ENCODE measurements around the gene SCGB3A1. TPM values are rescaled to one million over a fixed set of nuclear protein-coding genes. Genes with fewer than 3 reads are reported as not detected.

Gene SCGB3A1
- total and polyA plus RNA-seq, 9 of the 15 experiments (the other 6 are each of a cell fraction or from before 2014, with no cell fraction given): 0.33 TPM; not detected in 8

DNA sequence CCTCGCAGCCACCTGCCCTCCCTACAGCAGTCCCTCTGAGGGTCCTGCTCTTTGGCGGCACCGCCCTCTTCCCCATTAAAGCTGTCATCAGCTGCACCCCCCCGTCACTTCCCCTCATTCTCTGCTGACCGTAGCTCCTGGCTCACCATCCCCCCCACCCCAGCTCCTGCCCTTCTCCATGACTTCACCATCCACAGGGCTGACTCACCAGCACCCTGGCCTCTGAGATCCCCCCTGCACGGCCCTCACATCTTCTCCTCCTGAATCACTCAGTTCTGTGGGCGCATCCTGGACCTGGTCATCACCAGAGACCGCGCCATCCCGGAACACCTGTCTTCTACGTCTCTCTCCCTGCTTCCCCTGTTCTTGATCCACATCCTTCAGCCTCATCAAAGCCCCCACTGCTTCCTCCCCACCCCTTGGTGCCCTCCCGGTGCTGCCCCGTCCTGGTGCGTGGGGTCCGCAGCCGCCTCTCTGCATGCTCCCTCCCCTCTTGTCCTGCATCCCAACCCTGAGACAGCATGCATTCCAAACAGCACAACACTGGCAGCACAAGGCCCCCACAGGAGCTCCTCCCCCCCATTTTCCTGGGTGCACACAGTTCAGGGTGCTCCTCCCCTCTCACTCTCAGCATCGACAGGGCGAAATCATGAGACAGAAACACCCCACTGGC is 45.2 kb upstream of the SCGB3A1 start:
- ATAC-seq (no peak), FAIRE-seq (no peak), DNase-seq (ENCODE audit: extremely low read depth in 1 of 4, low spot score in 3 of 4) (no peak)
- H4K20me1 ChIP-seq (replicated peaks; ENCODE audit: control insufficient read depth, insufficient read depth, low read length): no peaks in the 10 kb centered on the region
- H3K9me1 ChIP-seq (ENCODE audit: control insufficient read depth, insufficient read depth, low read length): no peaks in the 10 kb centered on the region
- no peaks in the 10 kb centered on the region for H3K36me3 ChIP-seq (ENCODE audit: control insufficient read depth, insufficient read depth, low read length)
- intact Hi-C loops (cut with micrococcal nuclease): no loop called here
- H3K79me2 ChIP-seq (ENCODE audit: control insufficient read depth, insufficient read depth, low read length): no peaks in the 10 kb centered on the region
- no peak overlapping the region for H3K4me2 ChIP-seq (ENCODE audit: insufficient read depth, low read length)
- peaks cover 16 to 56% of the 10 kb centered on the region in 2 experiments; a peak in 3 of 5 replicates for H3K27me3 ChIP-seq (ENCODE audit: control insufficient read depth in 2 of 2, insufficient read depth in 2 of 2, low read length in 2 of 2)
- H3K27ac ChIP-seq (ENCODE audit: extremely low read depth, low read depth, low read length): no peak overlapping the region
- no peaks in the 10 kb centered on the region for H3K9me3 ChIP-seq (replicated peaks; ENCODE audit: control insufficient read depth, insufficient read depth, low read depth, low read length)
- TF ChIP-seq FOS (IDR thresholded peaks at IDR 0.05; ENCODE audit: extremely low read depth, insufficient read length) (no peak), NR0B1 (IDR thresholded peaks at IDR 0.05; ENCODE audit: partially characterized antibody) (no peak), TBP (optimal IDR thresholded peaks at IDR 0.05; ENCODE audit: low read depth, low read length) (no peak), GTF2B (IDR thresholded peaks at IDR 0.05; ENCODE audit: extremely low read depth, insufficient read length) (no peak), GABPB1 (CRISPR knock-in tag; IDR thresholded peaks at IDR 0.05) (no peak), ZNF507 (tag; conservative IDR thresholded peaks at IDR 0.05) (no peak), TSC22D4 (tag; IDR thresholded peaks at IDR 0.05) (no peak), KLF1 (tag; IDR thresholded peaks at IDR 0.05) (no peak)
- TF ChIP-seq, protein P1, sequence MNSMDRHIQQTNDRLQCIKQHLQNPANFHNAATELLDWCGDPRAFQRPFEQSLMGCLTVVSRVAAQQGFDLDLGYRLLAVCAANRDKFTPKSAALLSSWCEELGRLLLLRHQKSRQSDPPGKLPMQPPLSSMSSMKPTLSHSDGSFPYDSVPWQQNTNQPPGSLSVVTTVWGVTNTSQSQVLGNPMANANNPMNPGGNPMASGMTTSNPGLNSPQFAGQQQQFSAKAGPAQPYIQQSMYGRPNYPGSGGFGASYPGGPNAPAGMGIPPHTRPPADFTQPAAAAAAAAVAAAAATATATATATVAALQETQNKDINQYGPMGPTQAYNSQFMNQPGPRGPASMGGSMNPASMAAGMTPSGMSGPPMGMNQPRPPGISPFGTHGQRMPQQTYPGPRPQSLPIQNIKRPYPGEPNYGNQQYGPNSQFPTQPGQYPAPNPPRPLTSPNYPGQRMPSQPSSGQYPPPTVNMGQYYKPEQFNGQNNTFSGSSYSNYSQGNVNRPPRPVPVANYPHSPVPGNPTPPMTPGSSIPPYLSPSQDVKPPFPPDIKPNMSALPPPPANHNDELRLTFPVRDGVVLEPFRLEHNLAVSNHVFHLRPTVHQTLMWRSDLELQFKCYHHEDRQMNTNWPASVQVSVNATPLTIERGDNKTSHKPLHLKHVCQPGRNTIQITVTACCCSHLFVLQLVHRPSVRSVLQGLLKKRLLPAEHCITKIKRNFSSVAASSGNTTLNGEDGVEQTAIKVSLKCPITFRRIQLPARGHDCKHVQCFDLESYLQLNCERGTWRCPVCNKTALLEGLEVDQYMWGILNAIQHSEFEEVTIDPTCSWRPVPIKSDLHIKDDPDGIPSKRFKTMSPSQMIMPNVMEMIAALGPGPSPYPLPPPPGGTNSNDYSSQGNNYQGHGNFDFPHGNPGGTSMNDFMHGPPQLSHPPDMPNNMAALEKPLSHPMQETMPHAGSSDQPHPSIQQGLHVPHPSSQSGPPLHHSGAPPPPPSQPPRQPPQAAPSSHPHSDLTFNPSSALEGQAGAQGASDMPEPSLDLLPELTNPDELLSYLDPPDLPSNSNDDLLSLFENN (IDR thresholded peaks at IDR 0.05; ENCODE audit: low read depth in 2 of 2, low read length in 2 of 2): no peak
- peaks cover 0 to 39% of the 10 kb centered on the region in 2 experiments; a peak in 2 of 5 replicates for H3K4me1 ChIP-seq (replicated peaks in 1 of 2; ENCODE audit: control insufficient read depth in 2 of 2, insufficient read depth in 2 of 2, low read length in 2 of 2)
- in situ Hi-C loops (cut with MboI): no loop called here
- no peak overlapping the region for H3K4me3 ChIP-seq
- no peak overlapping the region for H2AFZ ChIP-seq (ENCODE audit: low read depth, low read length)
- ChIA-PET CTCF (ENCODE audit: low intra/inter-chr PET ratio) (interaction anchor here (0.6 kb wide), 1 partner anchor 1468 kb away, joined by 3 read pairs; no protein-coding TSS in a partner anchor), POLR2A (interaction anchor here (0.6 kb wide), 1 partner anchor 11 kb away, joined by 4 read pairs; no protein-coding TSS in a partner anchor)
- BruUV-seq (replicated peaks): no TSS peak
- 12% methylated on average over 15 of the region's 18 CpGs for WGBS (ENCODE audit: insufficient coverage, low coverage, missing lambda C conversion rate)
- no peak overlapping the region for H3K9ac ChIP-seq (ENCODE audit: insufficient read depth in 1 of 2, low read depth in 2 of 2, low read length in 2 of 2)
